Skeletal muscle cell (primary cell): ENCODE results near the gene ING3.
A peak's percentile ranks its signal among the peaks of the same experiment; 100 is the strongest.

Source experiments
- DNase-seq: peaks from one replicate; pipeline ENCODE4 v3.0.0-alpha.2; 2010; ENCODE audit warnings: low read depth
- H3K4me3 ChIP-seq: 2 replicates; pipeline ENCODE4 v1.5.1; 2011; ENCODE audit warnings: low read depth, mild to moderate bottlenecking, control low read depth, low read length, moderate library complexity

The ING3 gene

DNA sequence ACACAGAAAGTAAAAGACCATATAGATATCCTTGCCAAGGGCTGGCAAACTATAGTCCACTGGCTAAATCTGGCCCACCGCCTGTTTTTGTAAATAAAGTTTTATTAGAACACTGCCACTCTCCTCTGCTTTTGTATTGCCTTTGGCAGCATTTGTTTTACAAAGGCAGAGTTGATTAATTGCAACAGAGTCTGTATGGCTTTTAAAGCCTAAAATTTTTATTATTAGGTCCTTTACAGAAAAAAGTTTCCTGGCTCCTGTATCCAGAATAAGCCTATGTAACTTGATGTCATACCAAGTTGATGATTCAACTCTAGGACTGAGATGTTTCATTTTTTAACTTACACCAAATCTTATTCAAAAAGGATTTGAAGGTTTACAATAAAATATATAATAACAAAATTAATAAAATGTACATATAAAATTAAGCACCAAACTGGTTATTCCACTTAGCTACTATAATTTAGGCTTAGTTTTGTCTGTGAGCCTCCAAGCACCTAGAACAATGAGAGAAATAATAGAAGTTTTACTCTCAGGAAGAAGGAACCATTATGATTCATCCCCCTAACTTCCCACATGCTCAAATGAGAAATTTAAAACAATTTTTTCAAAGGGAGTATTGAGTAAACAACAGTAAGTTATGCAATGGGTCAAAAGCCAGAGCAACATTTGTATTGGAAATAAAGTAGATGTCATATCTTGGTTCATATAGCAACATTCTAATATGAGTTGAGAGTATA, 69.8 kb downstream of the ING3 start:
- H3K4me3 ChIP-seq, result no peak overlapping the region
- peak; percentile 43 for DNase-seq

DNA sequence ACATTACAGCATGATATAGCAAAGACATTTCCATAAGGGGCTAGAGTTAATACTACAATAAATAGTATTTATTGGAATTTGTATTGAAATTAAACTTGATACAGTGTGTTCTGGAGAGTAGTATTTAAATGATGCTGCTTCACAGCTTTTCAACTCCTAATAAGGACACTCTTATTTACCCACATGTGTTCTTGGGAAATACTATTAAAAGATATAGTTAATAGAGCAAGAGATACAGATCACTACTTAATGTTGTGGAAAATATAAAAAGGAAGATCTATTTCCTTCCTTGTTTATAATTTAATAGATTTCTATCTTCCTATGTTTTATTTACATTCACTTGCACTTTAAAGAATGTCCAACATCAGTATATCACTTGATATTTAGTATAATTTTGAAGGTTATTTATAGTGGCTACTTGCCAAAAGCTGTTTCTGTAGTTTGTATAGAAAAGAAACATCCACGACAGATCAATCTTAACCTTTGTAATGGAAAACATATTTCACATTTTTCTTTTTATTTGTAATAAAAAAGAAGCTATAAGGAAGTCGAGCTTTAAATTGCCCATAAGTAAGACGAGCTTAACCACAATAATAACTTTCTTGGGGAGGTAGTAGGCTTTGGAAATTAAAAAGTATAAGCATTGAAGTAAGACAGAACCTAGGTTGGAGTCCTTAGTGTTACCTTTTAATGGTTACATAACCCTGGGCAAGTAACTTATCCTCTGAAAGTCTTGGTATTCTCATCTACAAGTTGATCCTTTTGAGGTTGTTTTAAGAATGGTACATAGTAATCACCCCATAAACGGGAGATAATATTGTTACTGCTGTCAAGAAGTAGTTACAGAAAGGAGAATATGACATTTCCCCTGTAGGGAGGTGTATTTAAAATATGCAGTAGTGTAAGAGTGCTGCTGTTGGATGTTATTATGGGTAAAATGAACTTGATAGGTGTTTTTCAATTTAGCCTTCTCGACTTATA, 70.7 kb downstream of the ING3 start:
- no peak overlapping the region for H3K4me3 ChIP-seq
- DNase-seq, result no peak

DNA sequence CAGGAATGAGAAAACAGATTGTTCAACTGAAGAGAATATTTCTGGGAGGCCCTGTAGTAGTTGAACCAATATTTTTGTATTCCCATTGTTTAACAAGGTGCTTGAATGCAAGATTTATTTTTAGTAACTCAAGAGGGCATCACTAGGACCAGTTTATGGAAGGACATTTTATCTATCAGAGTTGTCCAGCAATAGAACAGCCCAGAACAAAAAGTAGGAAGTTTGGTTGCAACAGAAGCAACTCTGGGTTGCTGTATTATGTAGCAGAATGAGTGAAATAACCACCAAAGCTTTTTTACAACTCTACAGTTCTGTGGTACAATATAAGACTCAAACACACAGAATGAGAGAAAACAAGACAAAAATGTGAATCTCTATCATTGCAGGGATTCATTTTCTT, 72.6 kb downstream of the ING3 start:
- no peak overlapping the region for H3K4me3 ChIP-seq

DNA sequence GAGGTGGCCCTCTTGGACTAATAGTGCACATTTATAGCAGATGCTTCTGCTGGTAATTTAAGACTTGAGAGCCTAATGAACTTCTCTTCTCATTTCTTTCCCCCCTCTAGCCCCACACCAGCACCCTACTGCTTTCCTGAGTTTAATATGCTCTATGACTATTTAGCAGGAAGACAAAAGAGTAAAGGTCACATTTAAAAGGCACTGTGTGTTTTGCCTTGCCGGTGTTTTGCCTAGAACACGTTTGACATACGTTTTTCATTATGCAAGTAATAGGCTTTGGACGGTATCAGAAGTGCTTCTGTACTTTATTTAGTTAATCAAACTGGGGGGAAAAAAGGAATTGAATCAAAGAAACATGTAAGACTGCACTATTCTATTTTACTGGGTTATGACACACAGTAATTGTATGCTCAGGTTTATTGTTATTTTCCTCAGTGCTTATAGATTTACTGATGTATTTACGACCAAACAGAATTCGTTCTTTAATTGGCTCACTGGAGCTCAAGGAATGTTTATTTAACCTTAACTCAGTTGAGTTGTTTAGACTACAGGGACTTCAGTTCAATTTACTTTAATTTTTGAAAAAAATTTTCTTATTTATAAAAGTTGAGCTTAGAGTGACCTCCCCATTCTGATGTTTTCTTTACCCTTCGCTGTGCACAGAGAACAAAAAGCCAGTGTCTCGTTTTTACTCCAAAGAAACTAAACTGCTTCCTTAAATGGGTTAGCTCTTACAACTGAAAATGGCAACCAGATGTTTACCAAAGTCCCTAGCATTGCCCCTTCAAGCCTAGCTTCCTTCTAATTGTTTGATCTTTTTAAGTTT, 73.3 kb downstream of the ING3 start:
- no peak overlapping the region for H3K4me3 ChIP-seq
- no peak for DNase-seq

More for the DNA sequence above, 72.6 kb downstream of the ING3 start:
- no peak for DNase-seq

DNA sequence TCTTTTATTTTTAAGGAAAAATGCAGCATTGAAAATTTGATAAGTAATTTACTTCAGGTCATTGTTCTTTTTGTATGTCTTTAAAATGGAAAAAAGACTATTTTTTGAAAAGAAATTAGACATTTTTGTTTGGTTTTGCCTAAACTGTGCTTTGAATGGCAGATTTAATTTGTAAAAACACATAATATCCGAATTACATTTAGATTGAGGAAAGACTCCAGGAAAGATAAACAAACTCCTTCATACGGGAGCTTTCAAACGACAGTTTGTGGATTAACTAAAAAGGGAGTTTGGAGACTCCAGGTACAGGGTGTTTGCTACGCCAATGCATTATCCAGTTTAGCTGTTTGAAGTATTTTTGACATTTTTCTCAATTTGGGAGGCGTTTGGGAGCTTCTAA, 74.0 kb downstream of the ING3 start:
- DNase-seq, result no peak
- no peak overlapping the region for H3K4me3 ChIP-seq

DNA sequence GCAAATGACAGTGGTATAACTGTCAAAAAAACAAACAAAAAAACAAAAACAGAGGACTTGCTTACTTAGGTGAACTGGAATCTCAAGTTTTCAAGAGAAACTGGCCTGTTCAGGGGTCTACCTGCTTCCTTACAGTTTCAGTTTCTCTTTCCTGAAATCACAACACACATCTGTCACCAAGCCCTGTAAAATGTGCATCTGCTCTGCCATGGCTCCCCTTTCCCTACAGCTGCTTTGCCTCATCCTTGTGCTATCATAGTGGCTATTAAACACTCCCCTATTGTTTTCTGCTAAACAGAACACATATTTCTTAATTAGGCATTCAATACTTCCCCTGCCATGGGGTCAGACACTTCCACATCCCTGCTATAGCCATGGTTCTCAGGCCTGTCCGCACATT, 75.6 kb downstream of the ING3 start:
- no peak for DNase-seq
- no peak overlapping the region for H3K4me3 ChIP-seq

DNA sequence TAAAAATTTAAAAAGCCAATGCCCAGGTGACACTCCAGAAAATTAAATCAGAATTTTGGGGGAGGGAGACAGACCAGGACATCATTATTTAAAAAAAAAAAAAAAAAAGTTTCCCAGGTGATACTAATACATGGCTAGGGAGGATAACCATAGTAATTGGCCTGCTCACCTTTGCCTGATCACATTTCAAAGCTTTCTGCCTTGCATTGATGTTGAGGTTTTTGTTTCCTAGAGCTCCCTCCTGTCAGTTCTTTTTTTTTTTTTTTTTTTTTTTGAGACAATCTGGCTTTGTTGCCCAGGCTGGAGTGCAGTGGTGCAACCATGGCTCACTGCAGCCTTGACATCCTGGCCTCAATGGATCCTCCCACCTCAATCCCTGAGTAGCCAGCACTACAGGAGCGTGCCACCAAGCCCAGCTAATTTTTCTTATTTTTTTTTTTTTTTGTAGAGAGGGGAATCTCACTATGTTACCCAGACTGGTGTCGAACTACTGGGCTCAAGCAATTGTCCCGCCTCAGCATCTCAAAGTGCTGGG, 76.1 kb downstream of the ING3 start:
- DNase-seq, result no peak
- H3K4me3 ChIP-seq, result no peak overlapping the region
